HG02623 (cell line): ENCODE measurements around the gene SULT1A3.
"Not testable (repeated sequence)": the region's sequence is repeated elsewhere in the genome, so short reads cannot be mapped to it uniquely, and the experiment has no call there.

Experiments used
- ATAC-seq: cut with Tn5 transposase; IDR thresholded peaks from one replicate; pipeline ENCODE4 v1.9.1; 2021; ENCODE audit warnings: moderate library complexity; ENCODE audit not compliant: unreplicated experiment

The SULT1A3 gene

GRCh38 chr16:30199049-30199448, at the start of gene SULT1A3:
Gene SULT1A3 (plus strand): TSS chr16:30199255. CDS start chr16:30200729, 1,474 bp downstream.
- not testable (repeated sequence) for ATAC-seq

DNA sequence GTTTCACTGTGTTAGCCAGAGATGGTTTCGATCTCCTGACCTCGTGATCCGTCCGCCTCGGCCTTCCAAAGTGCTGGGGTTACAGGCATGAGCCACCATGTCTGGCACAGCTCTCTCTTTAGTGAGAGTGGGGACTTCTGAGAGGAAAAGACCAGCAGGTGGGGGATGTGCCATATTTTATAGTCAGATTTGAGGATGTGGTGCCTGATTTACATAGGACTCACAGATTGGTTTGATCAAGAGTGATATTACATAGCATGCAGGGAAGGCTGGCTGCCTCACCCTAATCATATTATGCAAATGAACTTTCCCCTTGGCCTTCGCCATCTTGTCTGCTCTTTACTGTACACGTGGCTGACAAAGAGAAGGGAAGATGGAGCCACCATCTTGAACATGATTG, 48.0 kb upstream of the SULT1A3 start:
- no peak for ATAC-seq

DNA sequence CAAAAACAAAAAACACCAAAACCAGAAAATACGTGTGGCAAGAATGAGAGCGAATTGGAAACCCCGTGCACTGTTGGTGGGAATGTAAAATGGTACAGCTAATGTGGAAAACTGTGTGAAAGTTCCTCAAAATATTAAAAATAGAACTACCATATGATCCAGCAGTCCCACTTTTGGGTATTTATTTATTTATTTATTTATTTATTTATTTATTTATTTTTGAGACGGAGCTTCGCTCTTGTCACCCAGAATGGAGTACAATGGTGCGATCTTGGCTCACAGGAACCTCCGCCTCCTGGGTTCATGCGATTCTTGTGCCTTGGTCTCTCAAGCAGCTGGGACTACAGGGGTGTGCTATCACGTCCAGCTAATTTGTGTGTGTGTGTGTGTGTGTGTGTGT, 46.5 kb upstream of the SULT1A3 start:
- ATAC-seq: no peak

GRCh38 chr16:30155188-30155587, 43.9 kb upstream of the SULT1A3 start:
- no peak for ATAC-seq

DNA sequence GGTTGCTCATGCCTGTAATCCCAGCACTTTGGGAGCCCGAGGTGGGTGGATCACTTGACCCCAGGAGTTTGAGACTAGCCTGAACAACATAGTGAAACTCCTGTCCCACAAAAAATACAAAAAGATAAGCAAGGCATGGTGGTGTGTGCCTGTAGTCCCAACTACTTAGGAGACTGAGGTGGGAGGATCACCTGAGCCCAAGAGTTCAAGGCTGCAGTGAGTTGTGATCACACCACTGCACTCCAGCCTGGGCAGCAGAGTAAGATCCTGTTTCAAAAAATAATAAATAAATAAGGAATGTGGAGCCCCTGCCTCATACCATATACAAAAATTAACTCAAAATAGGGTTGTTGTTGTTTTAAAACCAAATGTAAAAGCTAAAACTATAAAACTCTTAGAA, 41.8 kb upstream of the SULT1A3 start:
- no peak for ATAC-seq

GRCh38 chr16:30163538-30163937, 35.5 kb upstream of the SULT1A3 start:
- ATAC-seq: no peak

DNA sequence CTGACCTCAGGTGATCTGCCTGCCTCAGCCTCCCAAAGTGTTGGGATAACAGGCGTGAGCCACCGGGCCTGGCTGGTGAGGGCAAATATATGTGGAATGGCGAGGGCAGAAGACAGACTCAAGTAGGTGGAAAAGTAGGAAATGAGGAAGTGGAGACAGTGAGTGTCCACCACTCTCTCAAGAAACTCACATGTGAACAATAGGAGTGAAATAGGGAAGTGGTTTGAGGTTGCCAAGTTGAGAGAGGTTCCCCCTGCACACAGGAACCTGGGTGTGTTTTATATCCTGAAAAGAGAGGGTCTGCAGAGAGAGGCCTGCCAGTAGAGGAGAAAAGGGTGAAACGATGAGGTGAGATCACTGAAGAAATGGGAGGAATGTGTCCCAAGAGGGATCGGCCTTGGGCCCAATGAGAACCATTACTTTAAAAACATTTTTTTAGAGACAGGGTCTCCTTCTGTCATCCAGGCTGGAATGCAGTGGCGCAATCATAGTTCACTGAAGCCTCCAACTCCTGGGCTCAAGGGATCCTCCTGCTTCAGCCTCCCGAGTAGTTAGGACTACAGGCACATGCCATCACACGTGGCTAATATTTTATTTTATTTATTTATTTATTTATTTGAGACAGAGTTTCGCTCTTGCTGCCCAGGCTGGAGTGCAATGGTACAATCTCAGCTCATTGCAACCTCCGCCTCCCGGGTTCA, 32.7 kb upstream of the SULT1A3 start:
- ATAC-seq: no peak

DNA sequence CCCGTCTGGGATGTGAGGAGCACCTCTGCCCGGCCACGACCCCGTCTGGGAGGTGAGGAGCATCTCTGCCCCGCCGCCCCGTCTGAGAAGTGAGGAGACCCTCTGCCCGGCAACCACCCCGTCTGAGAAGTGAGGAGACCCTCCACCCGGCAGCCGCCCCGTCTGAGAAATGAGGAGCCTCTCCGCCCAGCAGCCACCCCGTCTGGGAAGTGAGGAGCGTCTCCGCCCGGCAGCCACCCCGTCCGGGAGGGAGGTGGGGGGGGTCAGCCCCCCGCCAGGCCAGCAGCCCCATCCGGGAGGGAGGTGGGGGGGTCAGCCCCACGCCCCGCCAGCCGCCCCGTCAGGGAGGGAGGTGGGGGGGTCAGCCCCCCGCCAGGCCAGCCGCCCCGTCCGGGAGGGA, 30.3 kb upstream of the SULT1A3 start:
- not testable (repeated sequence) for ATAC-seq

DNA sequence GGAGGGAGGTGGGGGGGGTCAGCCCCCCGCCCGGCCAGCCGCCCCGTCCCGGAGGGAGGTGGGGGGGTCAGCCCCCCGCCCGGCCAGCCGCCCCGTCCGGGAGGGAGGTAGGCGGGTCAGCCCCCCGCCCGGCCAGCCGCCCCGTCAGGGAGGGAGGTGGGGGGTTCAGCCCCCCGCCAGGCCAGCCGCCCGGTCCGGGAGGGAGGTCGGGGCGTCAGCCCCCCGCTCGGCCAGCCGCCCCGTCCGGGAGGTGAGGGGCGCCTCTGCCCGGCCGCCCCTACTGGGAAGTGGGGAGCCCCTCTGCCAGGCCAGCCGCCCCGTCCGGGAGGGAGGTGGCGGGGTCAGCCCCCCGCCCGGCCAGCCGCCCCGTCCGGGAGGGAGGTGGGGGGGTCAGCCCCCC, 29.6 kb upstream of the SULT1A3 start:
- not testable (repeated sequence) for ATAC-seq

DNA sequence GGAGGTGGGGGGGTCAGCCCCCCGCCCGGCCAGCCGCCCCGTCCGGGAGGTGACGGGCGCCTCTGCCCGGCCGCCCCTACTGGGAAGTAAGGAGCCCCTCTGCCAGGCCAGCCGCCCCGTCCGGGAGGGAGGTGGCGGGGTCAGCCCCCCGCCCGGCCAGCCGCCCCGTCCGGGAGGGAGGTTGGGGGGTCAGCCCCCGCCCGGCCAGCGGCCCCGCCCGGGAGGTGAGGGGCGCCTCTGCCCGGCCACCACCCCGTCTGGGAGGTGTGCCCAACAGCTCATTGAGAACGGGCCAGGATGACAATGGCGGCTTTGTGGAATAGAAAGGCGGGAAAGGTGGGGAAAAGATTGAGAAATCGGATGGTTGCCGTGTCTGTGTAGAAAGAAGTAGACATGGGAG, 28.9 kb upstream of the SULT1A3 start:
- ATAC-seq: not testable (repeated sequence)

GRCh38 chr16:30173054-30173453, 26.0 kb upstream of the SULT1A3 start:
- ATAC-seq: no peak

- not testable (repeated sequence) for ATAC-seq
Observed at GRCh38 chr16:30176876-30177275, 22.2 kb upstream of the SULT1A3 start.

DNA sequence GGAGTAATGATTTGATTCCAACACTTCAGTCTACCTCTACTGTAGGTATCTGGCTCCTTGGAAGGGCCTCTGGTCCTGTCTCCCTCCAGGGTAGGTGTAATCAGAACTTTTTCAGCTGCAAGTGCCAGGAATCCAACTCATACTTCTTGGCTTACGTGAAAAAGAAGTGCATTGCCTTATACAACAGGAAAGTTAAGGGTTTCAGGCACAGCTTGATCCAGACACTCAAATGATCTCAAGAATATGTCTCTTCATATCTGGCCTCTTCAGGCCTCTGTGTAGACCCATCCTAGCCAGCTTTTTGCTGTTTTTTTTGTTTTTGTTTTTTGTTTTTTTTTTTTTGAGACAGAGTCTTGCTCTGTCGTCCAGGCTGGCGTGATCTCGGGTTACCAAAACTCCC, 19.9 kb upstream of the SULT1A3 start:
- no peak for ATAC-seq

DNA sequence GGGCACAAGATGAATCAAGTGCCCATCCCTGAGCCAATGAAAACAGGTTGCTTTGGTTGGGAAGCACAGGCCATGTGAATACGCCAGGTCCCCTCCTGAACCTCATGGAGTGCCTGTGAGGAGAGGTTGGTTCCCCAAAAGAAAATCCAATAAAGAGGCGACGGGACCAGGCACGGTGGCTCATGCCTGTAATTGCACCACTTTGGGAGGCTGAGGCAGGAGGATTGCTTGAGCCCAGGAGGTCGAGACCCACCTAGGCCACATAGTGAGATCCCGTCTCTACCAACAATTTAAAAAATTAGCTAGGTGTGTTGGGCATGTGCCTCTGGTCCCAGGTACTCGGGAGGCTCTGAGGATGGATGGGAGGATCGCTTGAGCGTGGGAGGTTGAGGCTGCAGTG, 19.1 kb upstream of the SULT1A3 start:
- no peak for ATAC-seq

DNA sequence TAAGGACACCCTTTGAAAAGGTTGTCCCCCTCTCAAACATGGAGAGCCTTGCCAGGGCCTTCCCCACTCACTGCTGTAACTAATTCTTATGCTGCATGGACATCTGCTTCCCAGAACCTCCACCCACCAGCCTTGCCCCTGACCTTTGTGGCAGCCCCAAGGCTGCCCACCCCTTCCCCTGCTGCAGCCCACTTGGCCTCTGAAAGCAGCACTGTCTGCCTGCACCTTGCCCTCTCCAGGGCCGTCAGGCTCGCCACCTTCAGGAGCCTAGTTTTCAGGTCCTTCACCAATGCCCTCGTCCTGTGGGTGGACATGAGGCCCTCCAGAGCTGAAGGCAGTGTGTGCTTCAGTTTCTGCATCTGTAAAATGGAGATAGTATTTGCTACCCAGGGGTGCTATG, 18.3 kb upstream of the SULT1A3 start:
- no peak for ATAC-seq

DNA sequence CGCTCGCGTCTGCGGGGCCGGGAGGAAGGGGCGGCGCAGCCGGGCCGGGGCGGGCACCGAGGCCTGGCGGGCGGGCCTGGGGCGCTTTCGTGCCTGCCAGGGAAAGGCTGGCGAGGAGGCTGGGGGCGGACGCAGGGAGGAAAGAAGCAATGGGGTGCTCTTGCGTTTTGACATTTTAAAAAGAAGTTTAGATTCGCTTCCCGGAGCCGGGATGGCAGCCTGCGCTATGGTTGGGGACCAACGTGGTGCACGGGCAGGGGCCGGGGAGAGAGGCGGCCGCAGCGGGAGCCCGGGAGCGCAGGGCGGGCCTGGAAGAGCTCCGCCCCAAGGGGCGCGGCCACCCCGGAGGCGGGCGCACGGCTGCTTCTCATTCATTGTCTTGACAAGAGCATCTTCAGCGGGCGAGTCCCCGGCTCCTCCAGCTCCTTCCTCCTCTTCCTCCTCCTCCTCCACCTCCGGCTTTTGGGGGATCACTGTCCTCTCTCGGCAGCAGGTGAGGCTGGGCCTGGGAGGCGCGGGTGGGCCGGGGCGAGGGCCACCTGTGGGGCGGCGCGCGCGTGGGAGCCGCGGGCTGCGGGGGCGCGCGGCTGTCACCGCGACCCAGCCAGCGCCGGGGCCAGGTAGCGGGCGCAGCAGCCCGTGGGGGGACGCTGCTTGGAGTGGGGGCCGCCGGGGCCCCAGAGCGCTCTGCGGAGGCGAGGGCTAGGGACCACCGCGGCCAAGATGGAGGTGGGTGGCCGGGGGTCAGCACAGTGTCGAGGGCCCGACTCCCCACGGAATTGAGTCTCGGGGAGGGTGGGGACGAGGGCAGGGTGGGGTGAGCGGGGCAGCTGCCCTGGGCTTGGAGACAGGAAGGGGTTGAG, 15.6 kb upstream of the SULT1A3 start, which contains the start of gene CORO1A:
CORO1A (plus strand) TSS at position 370 of the 863 bp plus-strand sequence. CDS start 1,608 bp downstream, outside the sequence.
- peak; percentile 42 for ATAC-seq

- ATAC-seq: peak; percentile 19
Observed at GRCh38 chr16:30184096-30184890, 14.8 kb upstream of the SULT1A3 start.

- ATAC-seq: no peak
Observed at GRCh38 chr16:30184891-30185682, 14.0 kb upstream of the SULT1A3 start.

- no peak for ATAC-seq
Observed at GRCh38 chr16:30185683-30186421, 13.2 kb upstream of the SULT1A3 start.

DNA sequence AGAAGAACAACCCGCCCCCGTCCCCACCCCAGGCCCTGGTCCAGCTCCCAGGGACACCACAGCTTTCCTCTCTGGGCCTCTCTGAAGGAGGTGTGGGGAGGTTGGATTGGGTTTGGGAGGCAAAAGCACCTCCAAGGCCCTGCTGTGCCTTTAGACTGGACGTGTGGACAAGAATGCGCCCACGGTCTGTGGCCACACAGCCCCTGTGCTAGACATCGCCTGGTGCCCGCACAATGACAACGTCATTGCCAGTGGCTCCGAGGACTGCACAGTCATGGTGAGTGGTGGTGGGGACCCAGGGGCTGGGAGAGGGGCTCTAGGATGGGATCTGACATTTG, 12.6 kb upstream of the SULT1A3 start:
- ATAC-seq: no peak
